Nephron progenitor cell (in vitro differentiated cells): Measurements from ENCODE around the gene CTNNBL1.

Source experiments
- DNase-seq: peaks from one replicate; pipeline ENCODE4 v3.0.0; 2021
- H3K27ac Mint-ChIP-seq: 2 replicates; pipeline ENCODE4 v1.8.0; 2021; ENCODE audit warnings: mild to moderate bottlenecking, moderate library complexity, mixed read lengths
- H3K27me3 Mint-ChIP-seq: 2 replicates; pipeline ENCODE4 v1.8.0; 2021; ENCODE audit warnings: mild to moderate bottlenecking, low read depth, mixed read lengths; ENCODE audit not compliant: poor library complexity
- H3K36me3 Mint-ChIP-seq: 2 replicates; pipeline ENCODE4 v1.8.0; 2021; ENCODE audit warnings: low read depth, mixed read lengths
- H3K4me1 Mint-ChIP-seq: 2 replicates; pipeline ENCODE4 v1.8.0; 2021; ENCODE audit warnings: mixed read lengths
- H3K4me3 Mint-ChIP-seq: 2 replicates; pipeline ENCODE4 v1.8.0; 2021; ENCODE audit warnings: mild to moderate bottlenecking, moderate library complexity, mixed read lengths
- H3K9me3 Mint-ChIP-seq: 2 replicates; pipeline ENCODE4 v1.8.0; 2021; ENCODE audit warnings: mild to moderate bottlenecking, moderate library complexity, mixed read lengths
- TF ChIP-seq, protein P1 (sequence below): fragments of 200-600 bp; sonication (generic); IDR thresholded peaks from 2 replicates; pipeline ENCODE4 v1.5.0; 2021; ENCODE audit warnings: antibody characterized with exemption

Gene CTNNBL1

DNA sequence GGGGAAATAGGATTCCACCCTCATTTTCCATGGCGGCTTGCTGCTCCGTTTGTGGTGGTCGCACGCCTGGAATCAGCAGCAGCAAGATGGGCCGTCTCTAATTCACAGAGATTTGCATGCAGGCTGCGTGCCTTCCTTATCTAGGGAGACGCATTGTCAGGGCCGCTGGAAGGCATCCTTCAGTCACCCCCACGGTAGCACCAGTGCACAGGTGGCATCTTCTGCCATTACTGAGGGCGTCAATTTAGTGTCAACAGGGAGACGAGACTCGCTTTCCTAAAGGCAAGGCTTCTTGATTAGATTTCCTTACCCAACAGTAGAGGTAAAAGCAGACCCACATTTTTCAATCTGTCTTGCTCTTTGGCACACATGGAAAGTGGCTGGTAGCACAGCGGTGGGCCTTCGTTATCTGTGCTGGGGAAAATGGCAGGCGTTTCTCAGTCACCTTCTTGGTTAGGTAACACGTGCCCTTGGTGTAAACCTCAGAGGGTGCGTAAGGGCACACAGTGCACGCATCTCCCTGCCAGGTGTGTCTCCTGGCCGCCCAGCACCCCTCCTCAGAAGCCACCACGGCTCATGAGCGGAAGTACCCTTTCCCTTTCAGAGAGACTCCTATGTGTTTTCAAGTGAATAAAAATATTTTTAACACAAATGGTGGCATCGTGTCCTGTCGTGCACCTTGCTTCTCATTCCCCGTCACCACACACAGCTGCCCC is 181.8 kb downstream of the CTNNBL1 start:
- H3K27me3 Mint-ChIP-seq: peaks cover 2% of the 10 kb centered on the region
- no peaks in the 10 kb centered on the region for H3K9me3 Mint-ChIP-seq
- peaks cover 22% of the 10 kb centered on the region for H3K36me3 Mint-ChIP-seq
- no peak overlapping the region for H3K4me3 Mint-ChIP-seq
- peaks cover 15% of the 10 kb centered on the region for H3K4me1 Mint-ChIP-seq
- H3K27ac Mint-ChIP-seq: no peak overlapping the region
- TF ChIP-seq, protein P1, sequence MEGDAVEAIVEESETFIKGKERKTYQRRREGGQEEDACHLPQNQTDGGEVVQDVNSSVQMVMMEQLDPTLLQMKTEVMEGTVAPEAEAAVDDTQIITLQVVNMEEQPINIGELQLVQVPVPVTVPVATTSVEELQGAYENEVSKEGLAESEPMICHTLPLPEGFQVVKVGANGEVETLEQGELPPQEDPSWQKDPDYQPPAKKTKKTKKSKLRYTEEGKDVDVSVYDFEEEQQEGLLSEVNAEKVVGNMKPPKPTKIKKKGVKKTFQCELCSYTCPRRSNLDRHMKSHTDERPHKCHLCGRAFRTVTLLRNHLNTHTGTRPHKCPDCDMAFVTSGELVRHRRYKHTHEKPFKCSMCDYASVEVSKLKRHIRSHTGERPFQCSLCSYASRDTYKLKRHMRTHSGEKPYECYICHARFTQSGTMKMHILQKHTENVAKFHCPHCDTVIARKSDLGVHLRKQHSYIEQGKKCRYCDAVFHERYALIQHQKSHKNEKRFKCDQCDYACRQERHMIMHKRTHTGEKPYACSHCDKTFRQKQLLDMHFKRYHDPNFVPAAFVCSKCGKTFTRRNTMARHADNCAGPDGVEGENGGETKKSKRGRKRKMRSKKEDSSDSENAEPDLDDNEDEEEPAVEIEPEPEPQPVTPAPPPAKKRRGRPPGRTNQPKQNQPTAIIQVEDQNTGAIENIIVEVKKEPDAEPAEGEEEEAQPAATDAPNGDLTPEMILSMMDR: no peak
- DNase-seq: no peak

GRCh38 chr20:37876863-37877262 is 183.0 kb downstream of the CTNNBL1 start:
- peaks cover 2% of the 10 kb centered on the region for H3K27me3 Mint-ChIP-seq

DNA sequence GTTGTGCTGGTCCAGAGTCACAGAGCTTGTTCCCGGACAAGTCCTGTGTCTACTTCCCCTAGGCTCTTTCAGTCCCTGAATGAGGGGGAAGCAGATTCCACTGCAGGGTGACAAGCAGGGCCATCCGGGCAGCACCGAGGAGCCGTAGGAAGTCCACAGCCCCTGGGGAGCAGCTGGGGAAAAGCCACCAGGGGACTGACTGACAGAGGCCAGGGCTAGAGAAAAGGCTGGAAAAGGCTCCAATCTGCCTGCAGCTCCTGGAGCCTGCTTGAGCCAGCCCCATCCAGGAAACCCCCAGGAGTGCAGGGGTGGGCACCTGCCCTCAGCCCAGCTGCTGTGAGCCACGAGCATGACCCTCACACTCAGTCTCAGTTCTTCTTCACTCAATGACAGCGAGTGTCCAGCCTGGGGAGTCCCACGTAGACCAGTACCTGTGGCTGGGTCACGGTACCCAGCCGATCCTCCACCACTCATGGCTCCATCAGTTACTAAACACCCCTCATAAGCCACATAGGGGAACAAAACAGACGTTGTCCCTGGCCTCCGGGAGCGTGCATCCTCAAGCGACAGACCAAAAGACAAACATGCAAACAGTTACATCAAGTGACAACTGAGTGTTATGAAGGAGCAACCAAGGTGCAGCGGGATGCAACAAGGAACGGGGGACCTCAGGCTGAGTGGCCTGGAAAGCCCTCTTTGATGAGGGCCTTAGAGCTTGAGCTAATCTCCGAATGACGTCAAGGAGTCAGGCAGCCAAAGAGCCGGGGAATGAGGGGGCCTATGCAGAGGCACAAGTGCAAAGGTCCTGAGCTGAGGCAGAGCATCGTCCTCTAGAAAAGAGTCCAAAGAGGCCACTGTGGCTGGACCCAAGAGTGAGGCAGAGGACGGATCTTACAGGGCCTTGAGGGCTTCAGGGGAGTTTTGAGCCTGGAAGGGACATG is 184.3 kb downstream of the CTNNBL1 start:
- no peak overlapping the region for H3K27ac Mint-ChIP-seq
- DNase-seq: no peak

More at GRCh38 chr20:37876863-37877262, 183.0 kb downstream of the CTNNBL1 start:
- TF ChIP-seq, protein P1: no peak
- no peak overlapping the region for H3K27ac Mint-ChIP-seq
- no peaks in the 10 kb centered on the region for H3K9me3 Mint-ChIP-seq
- no peak overlapping the region for H3K4me3 Mint-ChIP-seq
- H3K4me1 Mint-ChIP-seq: peaks cover 23% of the 10 kb centered on the region
- DNase-seq: no peak
- H3K36me3 Mint-ChIP-seq: peaks cover 10% of the 10 kb centered on the region

GRCh38 chr20:37878835-37879599 is 185.2 kb downstream of the CTNNBL1 start:
- Mint-ChIP-seq H3K36me3 (peaks cover 3% of the 10 kb centered on the region), H3K4me3 (no peak overlapping the region), H3K9me3 (no peaks in the 10 kb centered on the region), H3K27ac (no peak overlapping the region), H3K4me1 (peaks cover 43% of the 10 kb centered on the region), H3K27me3 (no peaks in the 10 kb centered on the region)
- TF ChIP-seq, protein P1: no peak
- DNase-seq: no peak

More for the DNA sequence above, 184.3 kb downstream of the CTNNBL1 start:
- H3K4me3 Mint-ChIP-seq: no peak overlapping the region
- TF ChIP-seq, protein P1: no peak
- no peaks in the 10 kb centered on the region for H3K9me3 Mint-ChIP-seq
- H3K4me1 Mint-ChIP-seq: peaks cover 35% of the 10 kb centered on the region
- H3K36me3 Mint-ChIP-seq: peaks cover 10% of the 10 kb centered on the region
- no peaks in the 10 kb centered on the region for H3K27me3 Mint-ChIP-seq

GRCh38 chr20:37879843-37880242 is 186.0 kb downstream of the CTNNBL1 start:
- Mint-ChIP-seq H3K4me1 (peaks cover 49% of the 10 kb centered on the region), H3K4me3 (no peak overlapping the region), H3K36me3 (no peaks in the 10 kb centered on the region), H3K9me3 (no peaks in the 10 kb centered on the region), H3K27me3 (peaks cover 3% of the 10 kb centered on the region), H3K27ac (no peak overlapping the region)
- no peak for DNase-seq
- TF ChIP-seq, protein P1: no peak
